Calu3 (cell line): ENCODE measurements around the gene GDF2. TPM values are rescaled to one million over a fixed set of nuclear protein-coding genes. Genes with fewer than 3 reads are reported as not detected.

ENCODE experiments used
- BruUV-seq: library from RNA; stranded (reverse); fragments of 400-500 nt; replicated peaks from 2 replicates; lab custom pipeline; 2021; lab: Mats Ljungman, UMichigan
- CTCF ChIA-PET: fragments of 300-600 bp; sonication (Branson Sonifier 250); formaldehyde crosslinking; loops from one replicate; lab custom pipeline; 2022; ENCODE audit warnings: antibody characterized with exemption; lab: Charles Lee
- DNase-seq: peaks from one replicate; pipeline ENCODE4 v3.0.0; 2022
- H3K27ac Mint-ChIP-seq: one replicate; pipeline ENCODE4 v1.8.0; 2022; ENCODE audit warnings: mixed read lengths; ENCODE audit not compliant: unreplicated experiment
- H3K27me3 Mint-ChIP-seq: one replicate; pipeline ENCODE4 v1.8.0; 2022; ENCODE audit warnings: mixed read lengths; ENCODE audit not compliant: unreplicated experiment
- H3K36me3 Mint-ChIP-seq: one replicate; pipeline ENCODE4 v1.8.0; 2022; ENCODE audit warnings: mild to moderate bottlenecking, moderate library complexity, mixed read lengths; ENCODE audit not compliant: insufficient read depth, unreplicated experiment
- H3K4me1 Mint-ChIP-seq: one replicate; pipeline ENCODE4 v1.8.0; 2022; ENCODE audit warnings: mild to moderate bottlenecking, low read depth, mixed read lengths; ENCODE audit not compliant: unreplicated experiment
- H3K4me3 Mint-ChIP-seq: one replicate; pipeline ENCODE4 v1.8.0; 2022; ENCODE audit warnings: mild to moderate bottlenecking, low read depth, moderate library complexity, mixed read lengths; ENCODE audit not compliant: unreplicated experiment
- H3K9me3 Mint-ChIP-seq: one replicate; pipeline ENCODE4 v1.8.0; 2022; ENCODE audit warnings: low read depth, mixed read lengths; ENCODE audit not compliant: unreplicated experiment
- CTCF ChIP-seq: fragments of 200-600 bp; IDR thresholded peaks from one replicate; pipeline ENCODE4 v1.8.0; 2022; ENCODE audit warnings: antibody characterized with exemption; ENCODE audit not compliant: unreplicated experiment
- intact Hi-C: fragments of 100-400 bp; cut with micrococcal nuclease; formaldehyde crosslinking; loops from one replicate; pipeline ENCODE4 v1.10.0; 2022; ENCODE audit not compliant: unreplicated experiment
- total RNA-seq: library from RNA; stranded (reverse); gene quantifications from 2 replicates; pipeline ENCODE4 v1.2.3, GENCODE V29; 2022

Gene GDF2
- total RNA-seq, 1 experiment from 2014 or later, result not detected

DNA sequence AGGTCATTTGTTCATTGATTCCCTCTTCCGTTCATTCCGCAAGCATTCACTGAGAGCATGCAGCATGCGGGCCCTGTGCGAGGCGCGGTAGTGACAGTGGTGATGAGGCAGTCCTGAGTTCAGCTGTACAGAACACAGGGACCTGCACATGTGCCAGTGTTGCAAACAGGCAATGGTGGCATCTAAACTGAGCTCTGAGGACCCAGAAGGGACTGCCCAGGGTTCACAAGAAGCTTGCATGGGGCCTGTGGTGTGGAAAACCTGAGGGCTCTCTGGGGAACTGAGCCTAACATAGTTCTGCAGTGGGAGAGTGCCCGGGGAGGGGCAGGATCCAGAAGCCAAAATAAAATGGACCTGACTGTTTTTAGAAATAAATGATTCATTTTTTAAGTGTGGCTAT lies 48.6 kb downstream of the GDF2 start:
- Mint-ChIP-seq H3K27ac (no peak overlapping the region), H3K9me3 (no peaks in the 10 kb centered on the region), H3K4me1 (no peaks in the 10 kb centered on the region), H3K27me3 (no peaks in the 10 kb centered on the region), H3K4me3 (no peak overlapping the region), H3K36me3 (no peaks in the 10 kb centered on the region)
- TF ChIP-seq CTCF, result no peak
- DNase-seq, result no peak
- CTCF ChIA-PET, result interaction anchor here (1.3 kb wide), 1 partner anchor 12 kb away, joined by 3 read pairs; no protein-coding TSS in a partner anchor
- intact Hi-C loops, result no loop called here
- no TSS peak for BruUV-seq

- no peaks in the 10 kb centered on the region for H3K36me3 Mint-ChIP-seq
- TF ChIP-seq CTCF, result no peak
- H3K4me1 Mint-ChIP-seq, result peaks cover under 1% of the 10 kb centered on the region
- no peaks in the 10 kb centered on the region for H3K27me3 Mint-ChIP-seq
- CTCF ChIA-PET, result interaction anchor here (1.3 kb wide), 1 partner anchor 13 kb away, joined by 3 read pairs; no protein-coding TSS in a partner anchor
- H3K27ac Mint-ChIP-seq, result no peak overlapping the region
- no peak overlapping the region for H3K4me3 Mint-ChIP-seq
- H3K9me3 Mint-ChIP-seq, result no peaks in the 10 kb centered on the region
- intact Hi-C loops, result no loop called here
- BruUV-seq, result no TSS peak
- DNase-seq, result no peak
Measured at GRCh38 chr10:47371629-47372485, 49.6 kb downstream of the GDF2 start.

GRCh38 chr10:47372726-47373125 lies 50.5 kb downstream of the GDF2 start:
- intact Hi-C loops, result no loop called here
- peaks cover 9% of the 10 kb centered on the region for H3K4me1 Mint-ChIP-seq
- H3K9me3 Mint-ChIP-seq, result no peaks in the 10 kb centered on the region

More at GRCh38 chr10:47372726-47373125, 50.5 kb downstream of the GDF2 start:
- Mint-ChIP-seq H3K27ac (no peak overlapping the region), H3K27me3 (no peaks in the 10 kb centered on the region), H3K4me3 (no peak overlapping the region), H3K36me3 (no peaks in the 10 kb centered on the region)
- DNase-seq, result no peak
- CTCF ChIA-PET, result no interaction called here
- BruUV-seq, result no TSS peak
- no peak for TF ChIP-seq CTCF
